Neural crest cell (in vitro differentiated cells): ENCODE data around the gene CDK16. TPM values are rescaled to one million over a fixed set of nuclear protein-coding genes. Genes with fewer than 3 reads are reported as not detected.

Experiments
- DNase-seq: peaks from one replicate; pipeline ENCODE4 v3.0.0; 2021; ENCODE audit warnings: low read depth, mixed read lengths, low spot score
- H3K27ac Mint-ChIP-seq: one replicate; pipeline ENCODE4 v1.8.0; 2021; ENCODE audit warnings: mild to moderate bottlenecking, mixed read lengths; ENCODE audit not compliant: unreplicated experiment
- H3K27me3 Mint-ChIP-seq: 2 replicates; pipeline ENCODE4 v1.8.0; 2021; ENCODE audit warnings: low read depth, mild to moderate bottlenecking, mixed read lengths
- H3K36me3 Mint-ChIP-seq: 2 replicates; pipeline ENCODE4 v1.8.0; 2021; ENCODE audit warnings: low read depth, mild to moderate bottlenecking, mixed read lengths
- H3K4me1 Mint-ChIP-seq: 2 replicates; pipeline ENCODE4 v1.8.0; 2021; ENCODE audit warnings: mixed read lengths
- H3K4me3 Mint-ChIP-seq: one replicate; pipeline ENCODE4 v1.8.0; 2021; ENCODE audit warnings: mild to moderate bottlenecking, mixed read lengths
- H3K9me3 Mint-ChIP-seq: 2 replicates; pipeline ENCODE4 v1.8.0; 2021; ENCODE audit warnings: mixed read lengths
- CTCF ChIP-seq: fragments of 200-600 bp; sonication (generic); conservative IDR thresholded peaks from 2 replicates; pipeline ENCODE4 v1.5.0; 2021; ENCODE audit warnings: antibody characterized with exemption, mild to moderate bottlenecking
- total RNA-seq: library from RNA; stranded (reverse); gene quantifications from 2 replicates; pipeline ENCODE4 v1.2.1, GENCODE V29; 2021

CDK16 gene
- total RNA-seq, 1 donor from 2014 or later: 289 TPM

GRCh38 chrX:47215291-47215900, 3.1 kb upstream of the CDK16 start:
- H3K4me3 Mint-ChIP-seq: peak overlapping the region; percentile 9
- TF ChIP-seq CTCF: no peak
- peaks cover 9% of the 10 kb centered on the region for H3K27me3 Mint-ChIP-seq
- H3K4me1 Mint-ChIP-seq: peaks cover 40% of the 10 kb centered on the region
- H3K9me3 Mint-ChIP-seq: no peaks in the 10 kb centered on the region
- DNase-seq: no peak
- H3K27ac Mint-ChIP-seq: peak overlapping the region; percentile 27
- H3K36me3 Mint-ChIP-seq: peaks cover 38% of the 10 kb centered on the region

- TF ChIP-seq CTCF: no peak
- H3K27me3 Mint-ChIP-seq: peaks cover 9% of the 10 kb centered on the region
- H3K9me3 Mint-ChIP-seq: no peaks in the 10 kb centered on the region
- no peak overlapping the region for H3K27ac Mint-ChIP-seq
- peaks cover 34% of the 10 kb centered on the region for H3K36me3 Mint-ChIP-seq
- peaks cover 47% of the 10 kb centered on the region for H3K4me1 Mint-ChIP-seq
- peak overlapping the region; percentile 9 for H3K4me3 Mint-ChIP-seq
- DNase-seq: no peak
Measured at GRCh38 chrX:47216393-47216925, 2.0 kb upstream of the CDK16 start.

GRCh38 chrX:47217121-47217851, 1.2 kb upstream of the CDK16 start:
- Mint-ChIP-seq H3K27ac (peak overlapping the region; percentile 23), H3K36me3 (peaks cover 25% of the 10 kb centered on the region), H3K27me3 (peaks cover 9% of the 10 kb centered on the region), H3K9me3 (no peaks in the 10 kb centered on the region), H3K4me1 (peaks cover 52% of the 10 kb centered on the region), H3K4me3 (peak overlapping the region; percentile 97)
- TF ChIP-seq CTCF: no peak
- peak; percentile 17 for DNase-seq

- peak overlapping the region; percentile 97 for H3K4me3 Mint-ChIP-seq
- peak; percentile 94 for DNase-seq
- peaks cover 21% of the 10 kb centered on the region for H3K36me3 Mint-ChIP-seq
- H3K27me3 Mint-ChIP-seq: peaks cover 9% of the 10 kb centered on the region
- TF ChIP-seq CTCF: no peak
- H3K4me1 Mint-ChIP-seq: peaks cover 56% of the 10 kb centered on the region
- peak overlapping the region; percentile 99 for H3K27ac Mint-ChIP-seq
- no peaks in the 10 kb centered on the region for H3K9me3 Mint-ChIP-seq
Measured at GRCh38 chrX:47217852-47218279, 615 bp upstream of the CDK16 start.

- Mint-ChIP-seq H3K27me3 (peaks cover 9% of the 10 kb centered on the region), H3K27ac (peak overlapping the region; percentile 48), H3K4me3 (peak overlapping the region; percentile 92), H3K4me1 (peaks cover 56% of the 10 kb centered on the region), H3K9me3 (no peaks in the 10 kb centered on the region), H3K36me3 (peaks cover 16% of the 10 kb centered on the region)
- TF ChIP-seq CTCF: no peak
- peak; percentile 38 for DNase-seq
Measured at GRCh38 chrX:47218920-47219815, 687 bp downstream of the CDK16 start.
